Measurements from ENCODE around the gene ST7. TPM values are rescaled to one million over a fixed set of nuclear protein-coding genes. Genes with fewer than 3 reads are reported as not detected.

The ST7 gene
- total RNA-seq, 1 experiment from 2014 or later = 38.2 TPM

- peaks cover 6% of the 10 kb centered on the region for H3K4me1 Mint-ChIP-seq (ENCODE audit: low read depth, unreplicated experiment)
- Histone ChIP-seq H3K4me1 (peaks cover 9% of the 10 kb centered on the region), H3K4me3 (ENCODE audit: low read depth, low read length) (no peak overlapping the region), H3K9me3 (no peaks in the 10 kb centered on the region), H3K36me3 (ENCODE audit: control insufficient read depth, insufficient read depth, low read length) (no peaks in the 10 kb centered on the region; the same call in 1 of the 2 replicates), H3K27me3 (replicated peaks; ENCODE audit: control insufficient read depth, insufficient read depth, low read length) (no peaks in the 10 kb centered on the region)
- ChIA-PET CTCF (interaction anchor here (1.1 kb wide), 1 partner anchor 128 kb away, joined by 3 read pairs; no protein-coding TSS in a partner anchor), POLR2A (no interaction called here)
- no peak for TF ChIP-seq CTCF (IDR thresholded peaks at IDR 0.05; ENCODE audit: insufficient read depth in 1 of 2, low read depth in 1 of 2, low read length in 1 of 2, severe bottlenecking in 1 of 2, unreplicated experiment in 1 of 2)
- no TSS peak for BruUV-seq (replicated peaks)
- no peaks in the 10 kb centered on the region for H3K9me3 Mint-ChIP-seq (ENCODE audit: unreplicated experiment)
- H3K27ac Mint-ChIP-seq (ENCODE audit: unreplicated experiment) = no peak overlapping the region
- no peak overlapping the region for H3K4me3 Mint-ChIP-seq (ENCODE audit: unreplicated experiment)
- peaks cover 5% of the 10 kb centered on the region for H3K36me3 Mint-ChIP-seq (ENCODE audit: insufficient read depth, unreplicated experiment)
- no peak for DNase-seq
- H3K27me3 Mint-ChIP-seq (ENCODE audit: insufficient read depth, unreplicated experiment) = no peaks in the 10 kb centered on the region
- intact Hi-C loops (cut with micrococcal nuclease; ENCODE audit: unreplicated experiment) = no loop called here
Measured at GRCh38 chr7:116999311-116999710, 46.0 kb downstream of the ST7 start.

GRCh38 chr7:117001283-117001682, 48.0 kb downstream of the ST7 start:
- no peak for DNase-seq
- ChIA-PET POLR2A (no interaction called here), CTCF (no interaction called here)
- no peak for TF ChIP-seq CTCF (IDR thresholded peaks at IDR 0.05; ENCODE audit: insufficient read depth in 1 of 2, low read depth in 1 of 2, low read length in 1 of 2, severe bottlenecking in 1 of 2, unreplicated experiment in 1 of 2)
- Mint-ChIP-seq H3K27me3 (ENCODE audit: insufficient read depth, unreplicated experiment) (no peaks in the 10 kb centered on the region), H3K27ac (ENCODE audit: unreplicated experiment) (no peak overlapping the region), H3K36me3 (ENCODE audit: insufficient read depth, unreplicated experiment) (peaks cover 3% of the 10 kb centered on the region), H3K4me1 (ENCODE audit: low read depth, unreplicated experiment) (peaks cover 11% of the 10 kb centered on the region), H3K9me3 (ENCODE audit: unreplicated experiment) (no peaks in the 10 kb centered on the region), H3K4me3 (ENCODE audit: unreplicated experiment) (no peak overlapping the region)
- intact Hi-C loops (cut with micrococcal nuclease; ENCODE audit: unreplicated experiment) = no loop called here
- no peak overlapping the region for H3K4me3 ChIP-seq (ENCODE audit: low read depth, low read length)
- peaks cover 28% of the 10 kb centered on the region for H3K4me1 ChIP-seq
- H3K9me3 ChIP-seq = no peaks in the 10 kb centered on the region
- BruUV-seq (replicated peaks) = no TSS peak
- no peaks in the 10 kb centered on the region; the same call in 1 of the 2 replicates for H3K36me3 ChIP-seq (ENCODE audit: control insufficient read depth, insufficient read depth, low read length)
- H3K27me3 ChIP-seq (replicated peaks; ENCODE audit: control insufficient read depth, insufficient read depth, low read length) = no peaks in the 10 kb centered on the region

- POLR2A ChIA-PET = no interaction called here
- H3K36me3 ChIP-seq (ENCODE audit: control insufficient read depth, insufficient read depth, low read length) = no peaks in the 10 kb centered on the region; the same call in 1 of the 2 replicates
- no peak for TF ChIP-seq CTCF (IDR thresholded peaks at IDR 0.05; ENCODE audit: insufficient read depth in 1 of 2, low read depth in 1 of 2, low read length in 1 of 2, severe bottlenecking in 1 of 2, unreplicated experiment in 1 of 2)
- intact Hi-C loops (cut with micrococcal nuclease; ENCODE audit: unreplicated experiment) = no loop called here
- no peaks in the 10 kb centered on the region for H3K27me3 Mint-ChIP-seq (ENCODE audit: insufficient read depth, unreplicated experiment)
- H3K27ac Mint-ChIP-seq (ENCODE audit: unreplicated experiment) = no peak overlapping the region
- H3K4me3 Mint-ChIP-seq (ENCODE audit: unreplicated experiment) = no peak overlapping the region
- peaks cover 29% of the 10 kb centered on the region for H3K4me1 ChIP-seq
- no TSS peak for BruUV-seq (replicated peaks)
- CTCF ChIA-PET = no interaction called here
- no peak overlapping the region for H3K4me3 ChIP-seq (ENCODE audit: low read depth, low read length)
- no peak for DNase-seq
- no peaks in the 10 kb centered on the region for H3K27me3 ChIP-seq (replicated peaks; ENCODE audit: control insufficient read depth, insufficient read depth, low read length)
- H3K4me1 Mint-ChIP-seq (ENCODE audit: low read depth, unreplicated experiment) = peaks cover 7% of the 10 kb centered on the region
- H3K36me3 Mint-ChIP-seq (ENCODE audit: insufficient read depth, unreplicated experiment) = no peaks in the 10 kb centered on the region
- no peaks in the 10 kb centered on the region for H3K9me3 Mint-ChIP-seq (ENCODE audit: unreplicated experiment)
- no peaks in the 10 kb centered on the region for H3K9me3 ChIP-seq
Measured at GRCh38 chr7:117004899-117005298, 51.6 kb downstream of the ST7 start.
